ENCODE data around the gene CDH13. TPM values are rescaled to one million over a fixed set of nuclear protein-coding genes. Genes with fewer than 3 reads are reported as not detected.

The CDH13 gene
- total and polyA plus RNA-seq, 2 of the 8 experiments (the other 6 are each of a cell fraction or from before 2014, with no cell fraction given), result 2.3 to 2.4 TPM

DNA sequence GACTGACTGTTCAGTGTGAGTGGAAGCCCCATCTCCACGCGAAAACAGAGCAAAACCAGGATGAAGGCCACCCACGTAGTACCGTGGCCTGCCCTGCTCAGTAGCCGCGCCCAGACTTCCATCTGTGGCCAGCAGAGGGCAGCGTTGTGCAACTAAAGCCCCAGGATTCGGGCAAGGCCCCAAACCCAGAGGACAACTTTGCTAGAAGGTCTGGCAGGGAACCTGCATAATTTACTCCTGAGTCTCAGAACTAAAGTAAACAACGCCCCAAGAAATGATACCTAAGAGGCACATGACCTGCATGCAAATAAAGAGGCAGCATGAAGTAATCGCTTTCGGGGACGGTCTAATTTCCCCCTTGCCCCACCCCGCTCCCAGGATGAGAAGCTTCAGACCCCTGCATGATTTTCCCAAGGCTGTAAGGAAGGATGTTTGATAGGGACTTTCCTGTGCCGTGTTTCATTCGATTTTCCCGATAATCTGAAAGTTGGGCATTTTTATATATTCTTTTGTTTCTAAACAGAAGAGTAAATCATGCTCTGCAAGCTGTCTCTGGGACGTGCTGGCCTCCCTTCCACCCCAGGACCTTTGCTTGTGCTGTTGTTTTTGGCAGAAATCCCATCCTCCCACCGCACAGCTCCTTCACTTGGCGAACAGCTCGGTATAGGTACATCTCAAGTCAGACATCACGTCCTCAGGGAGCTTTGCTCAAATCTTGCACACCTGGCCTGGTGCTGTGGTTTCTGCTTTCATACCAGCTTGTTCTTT, 1199.6 kb downstream of the CDH13 start (continued):
- TF ChIP-seq, protein P1, sequence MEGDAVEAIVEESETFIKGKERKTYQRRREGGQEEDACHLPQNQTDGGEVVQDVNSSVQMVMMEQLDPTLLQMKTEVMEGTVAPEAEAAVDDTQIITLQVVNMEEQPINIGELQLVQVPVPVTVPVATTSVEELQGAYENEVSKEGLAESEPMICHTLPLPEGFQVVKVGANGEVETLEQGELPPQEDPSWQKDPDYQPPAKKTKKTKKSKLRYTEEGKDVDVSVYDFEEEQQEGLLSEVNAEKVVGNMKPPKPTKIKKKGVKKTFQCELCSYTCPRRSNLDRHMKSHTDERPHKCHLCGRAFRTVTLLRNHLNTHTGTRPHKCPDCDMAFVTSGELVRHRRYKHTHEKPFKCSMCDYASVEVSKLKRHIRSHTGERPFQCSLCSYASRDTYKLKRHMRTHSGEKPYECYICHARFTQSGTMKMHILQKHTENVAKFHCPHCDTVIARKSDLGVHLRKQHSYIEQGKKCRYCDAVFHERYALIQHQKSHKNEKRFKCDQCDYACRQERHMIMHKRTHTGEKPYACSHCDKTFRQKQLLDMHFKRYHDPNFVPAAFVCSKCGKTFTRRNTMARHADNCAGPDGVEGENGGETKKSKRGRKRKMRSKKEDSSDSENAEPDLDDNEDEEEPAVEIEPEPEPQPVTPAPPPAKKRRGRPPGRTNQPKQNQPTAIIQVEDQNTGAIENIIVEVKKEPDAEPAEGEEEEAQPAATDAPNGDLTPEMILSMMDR (IDR thresholded peaks at IDR 0.05; ENCODE audit: control extremely low read depth in 1 of 3, insufficient read depth in 1 of 3, low read depth in 1 of 3, low read length in 3 of 3), result peak; percentile 90 to 97 (median 97)
- TF ChIP-seq RAD21 (IDR thresholded peaks at IDR 0.05 in 1 of 2, conservative IDR thresholded peaks at IDR 0.05 in 1 of 2; ENCODE audit: low read depth in 2 of 2, low read length in 2 of 2) (peak; percentile 99 to 100), EGR1 (IDR thresholded peaks at IDR 0.05; ENCODE audit: borderline replicate concordance, low read depth, low read length) (no peak), GABPA (IDR thresholded peaks at IDR 0.05; ENCODE audit: borderline replicate concordance, insufficient read depth, low read length) (no peak), TAF1 (IDR thresholded peaks at IDR 0.05; ENCODE audit: low read depth, low read length) (no peak)
- TF ChIP-seq, protein P2, sequence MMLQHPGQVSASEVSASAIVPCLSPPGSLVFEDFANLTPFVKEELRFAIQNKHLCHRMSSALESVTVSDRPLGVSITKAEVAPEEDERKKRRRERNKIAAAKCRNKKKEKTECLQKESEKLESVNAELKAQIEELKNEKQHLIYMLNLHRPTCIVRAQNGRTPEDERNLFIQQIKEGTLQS (IDR thresholded peaks at IDR 0.05; ENCODE audit: insufficient read depth, low read depth, low read length), result no peak
